Smooth muscle cell (in vitro differentiated cells): Measurements from ENCODE around the gene GATA3. TPM values are rescaled to one million over a fixed set of nuclear protein-coding genes. Genes with fewer than 3 reads are reported as not detected.

ENCODE experiments used
- DNase-seq: peaks from one replicate; lab custom pipeline; 2025; ENCODE audit not compliant: unreplicated experiment; lab: John Stamatoyannopoulos, UW
- H2AFZ ChIP-seq: fragments of 200-600 bp; sonication (generic); 2 replicates; pipeline ENCODE4 v1.6.0; 2016; ENCODE audit warnings: antibody characterized with exemption, low read depth, mild to moderate bottlenecking
- H3F3A ChIP-seq: fragments of 200-600 bp; sonication (generic); 2 replicates; pipeline ENCODE4 v1.6.0; 2017; ENCODE audit warnings: antibody characterized with exemption, low read depth
- H3K27ac ChIP-seq: fragments of 200-600 bp; sonication (generic); 2 replicates; pipeline ENCODE4 v1.5.1; 2016; ENCODE audit warnings: low read depth, mild to moderate bottlenecking
- H3K27me3 ChIP-seq: fragments of 200-600 bp; sonication (generic); 2 replicates; pipeline ENCODE4 v1.6.1; 2016; ENCODE audit warnings: low read depth, mild to moderate bottlenecking
- H3K36me3 ChIP-seq: fragments of 200-600 bp; sonication (generic); 2 replicates; pipeline ENCODE4 v1.5.1; 2016; ENCODE audit warnings: low read depth
- H3K4me1 ChIP-seq: fragments of 200-600 bp; sonication (generic); 2 replicates; pipeline ENCODE4 v1.5.1; 2016; ENCODE audit warnings: low read depth
- H3K4me2 ChIP-seq: fragments of 200-600 bp; sonication (generic); 2 replicates; pipeline ENCODE4 v1.6.0; 2016; ENCODE audit warnings: mild to moderate bottlenecking
- H3K4me3 ChIP-seq: fragments of 200-600 bp; sonication (generic); 2 replicates; pipeline ENCODE4 v1.5.1; 2016; ENCODE audit warnings: mild to moderate bottlenecking
- H3K79me2 ChIP-seq: fragments of 200-600 bp; sonication (generic); 2 replicates; pipeline ENCODE4 v1.6.0; 2016; ENCODE audit warnings: low read depth, mild to moderate bottlenecking
- H3K9ac ChIP-seq: fragments of 200-600 bp; sonication (generic); 2 replicates; pipeline ENCODE4 v1.6.0; 2016; ENCODE audit warnings: low read depth
- H3K9me3 ChIP-seq: fragments of 200-600 bp; sonication (generic); replicated peaks from 2 replicates; pipeline ENCODE4 v1.5.1; 2016; ENCODE audit warnings: low read depth
- H4K20me1 ChIP-seq: fragments of 200-600 bp; sonication (generic); 2 replicates; pipeline ENCODE4 v1.6.0; 2016; ENCODE audit warnings: low read depth
- WGBS: methylation state at CpG from one replicate; pipeline ENCODE4 v1.1.7; 2016; ENCODE audit warnings: low lambda C conversion rate; 5-methylcytosine and 5-hydroxymethylcytosine counted together
- polyA plus RNA-seq: library from polyadenylated mRNA; unstranded; fragments of >200 nt; fragmentation: Nextera tagmentation; extraction: Ambion mirVana; gene quantifications from 2 replicates; pipeline ENCODE4 v1.2.1, GENCODE V29; 2016
- total RNA-seq: library from RNA; depleted of rRNA; stranded (reverse); fragments of >200 nt; gene quantifications from 2 replicates; pipeline ENCODE4 v1.2.3, GENCODE V29; 2014
- TF ChIP-seq, protein P1 (sequence below): fragments of 200-600 bp; sonication (generic); IDR thresholded peaks from 2 replicates; pipeline ENCODE4 v1.5.1; 2017; ENCODE audit warnings: borderline replicate concordance, mild to moderate bottlenecking, antibody characterized with exemption; ENCODE audit not compliant: insufficient read depth, poor library complexity, severe bottlenecking

The GATA3 gene
- total RNA-seq (2.3 and 5.2 TPM in 2 replicates), polyA plus RNA-seq (6.9 and 22.6 TPM in 2 replicates)

DNA sequence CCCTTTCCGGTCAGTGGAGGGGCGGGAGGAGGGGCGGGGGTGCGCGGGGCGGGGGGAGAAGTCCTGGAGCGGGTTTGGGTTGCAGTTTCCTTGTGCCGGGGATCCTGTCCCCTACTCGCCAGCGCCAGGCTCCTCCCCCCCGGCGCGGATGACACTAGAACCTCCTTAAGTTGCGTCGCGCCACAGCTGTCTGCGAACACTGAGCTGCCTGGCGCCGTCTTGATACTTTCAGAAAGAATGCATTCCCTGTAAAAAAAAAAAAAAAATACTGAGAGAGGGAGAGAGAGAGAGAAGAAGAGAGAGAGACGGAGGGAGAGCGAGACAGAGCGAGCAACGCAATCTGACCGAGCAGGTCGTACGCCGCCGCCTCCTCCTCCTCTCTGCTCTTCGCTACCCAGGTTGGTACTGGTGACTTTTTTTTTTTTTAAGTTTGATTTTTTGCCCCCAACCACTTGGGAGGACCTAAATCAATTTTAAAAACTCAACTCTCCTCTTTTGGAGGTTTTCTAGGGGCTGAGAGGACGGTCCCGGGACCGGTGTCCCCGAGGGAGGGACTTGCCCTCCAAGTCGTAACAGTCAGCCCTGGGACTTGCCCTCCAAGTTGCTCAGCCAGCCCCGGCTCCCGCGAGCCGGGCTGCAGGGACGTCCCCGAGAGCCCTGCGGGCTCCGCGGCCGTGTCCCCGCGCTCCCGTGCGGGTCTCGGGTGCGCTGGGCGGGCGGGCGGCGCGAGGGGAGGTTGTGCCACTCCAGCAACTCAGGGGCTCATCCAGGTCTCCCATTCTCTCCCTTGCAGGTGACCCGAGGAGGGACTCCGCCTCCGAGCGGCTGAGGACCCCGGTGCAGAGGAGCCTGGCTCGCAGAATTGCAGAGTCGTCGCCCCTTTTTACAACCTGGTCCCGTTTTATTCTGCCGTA, at the start of gene GATA3:
GATA3 (plus strand) TSS at position 195 of the 914 bp plus-strand sequence. CDS start 968 bp downstream, outside the sequence.
- Histone ChIP-seq H3K4me1 (peaks cover 32% of the 10 kb centered on the region), H3K36me3 (no peaks in the 10 kb centered on the region), H2AFZ (peak within 1 kb of the TSS; percentile 83), H3K27me3 (peaks cover 34% of the 10 kb centered on the region), H3F3A (peaks cover 7% of the 10 kb centered on the region), H3K9me3 (no peaks in the 10 kb centered on the region), H3K4me2 (peak within 1 kb of the TSS; percentile 88), H4K20me1 (peaks cover 7% of the 10 kb centered on the region), H3K4me3 (peak within 1 kb of the TSS; percentile 64), H3K79me2 (peaks cover 26% of the 10 kb centered on the region), H3K27ac (peak within 1 kb of the TSS; percentile 53), H3K9ac (peak within 1 kb of the TSS; percentile 60)
- TF ChIP-seq, protein P1, sequence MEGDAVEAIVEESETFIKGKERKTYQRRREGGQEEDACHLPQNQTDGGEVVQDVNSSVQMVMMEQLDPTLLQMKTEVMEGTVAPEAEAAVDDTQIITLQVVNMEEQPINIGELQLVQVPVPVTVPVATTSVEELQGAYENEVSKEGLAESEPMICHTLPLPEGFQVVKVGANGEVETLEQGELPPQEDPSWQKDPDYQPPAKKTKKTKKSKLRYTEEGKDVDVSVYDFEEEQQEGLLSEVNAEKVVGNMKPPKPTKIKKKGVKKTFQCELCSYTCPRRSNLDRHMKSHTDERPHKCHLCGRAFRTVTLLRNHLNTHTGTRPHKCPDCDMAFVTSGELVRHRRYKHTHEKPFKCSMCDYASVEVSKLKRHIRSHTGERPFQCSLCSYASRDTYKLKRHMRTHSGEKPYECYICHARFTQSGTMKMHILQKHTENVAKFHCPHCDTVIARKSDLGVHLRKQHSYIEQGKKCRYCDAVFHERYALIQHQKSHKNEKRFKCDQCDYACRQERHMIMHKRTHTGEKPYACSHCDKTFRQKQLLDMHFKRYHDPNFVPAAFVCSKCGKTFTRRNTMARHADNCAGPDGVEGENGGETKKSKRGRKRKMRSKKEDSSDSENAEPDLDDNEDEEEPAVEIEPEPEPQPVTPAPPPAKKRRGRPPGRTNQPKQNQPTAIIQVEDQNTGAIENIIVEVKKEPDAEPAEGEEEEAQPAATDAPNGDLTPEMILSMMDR = no peak
- under 1% methylated on average over 55 of the region's 65 CpGs for WGBS
- peak; percentile 39 for DNase-seq

DNA sequence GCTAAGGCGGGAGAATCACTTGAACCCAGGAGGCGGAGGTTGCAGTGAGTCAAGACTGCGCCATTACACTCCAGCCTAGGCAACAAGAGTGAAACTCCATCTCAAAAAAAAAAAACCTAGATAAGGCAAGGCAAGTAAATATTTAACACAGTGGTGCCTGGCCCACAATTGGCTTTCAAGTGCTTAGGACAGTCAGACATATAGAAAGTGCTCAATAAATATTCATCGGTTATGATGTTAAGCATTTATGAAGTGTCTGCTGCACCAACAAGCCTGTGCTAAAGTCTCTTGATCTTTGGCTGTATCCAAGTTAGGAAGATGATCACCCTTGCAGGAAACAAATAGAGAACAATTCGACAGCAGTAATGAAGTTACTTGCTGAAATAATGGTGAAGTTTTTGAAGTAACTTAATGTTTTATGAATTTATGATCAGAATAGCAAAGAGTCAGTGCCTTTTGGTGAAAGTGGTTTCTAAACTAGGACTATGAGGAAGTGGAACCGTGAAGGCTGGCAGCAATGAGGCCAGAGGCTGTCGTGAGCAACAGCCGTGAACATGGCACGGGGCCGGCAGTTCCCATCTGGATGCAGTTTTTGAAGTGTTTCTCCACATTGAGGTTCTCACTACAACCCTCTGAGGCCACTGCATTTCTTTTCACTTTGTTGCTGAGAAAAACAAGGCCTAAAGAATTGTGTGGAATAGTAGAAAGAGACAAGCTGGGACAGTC, 48.1 kb upstream of the GATA3 start:
- H3K4me3 ChIP-seq = no peak overlapping the region
- H3K9ac ChIP-seq = no peak overlapping the region
- H3K36me3 ChIP-seq = peaks cover under 1% of the 10 kb centered on the region
- H3K9me3 ChIP-seq = no peaks in the 10 kb centered on the region
- H3K4me2 ChIP-seq = no peak overlapping the region
- WGBS = 89% methylated on average over 10 of the region's 10 CpGs
- H3K4me1 ChIP-seq = no peaks in the 10 kb centered on the region
- no peak overlapping the region for H3K27ac ChIP-seq
- no peaks in the 10 kb centered on the region for H3F3A ChIP-seq
- H3K27me3 ChIP-seq = no peaks in the 10 kb centered on the region
- no peaks in the 10 kb centered on the region for H3K79me2 ChIP-seq
- TF ChIP-seq, protein P1 = no peak
- H4K20me1 ChIP-seq = no peaks in the 10 kb centered on the region
- DNase-seq = no peak
- H2AFZ ChIP-seq = no peak overlapping the region

DNA sequence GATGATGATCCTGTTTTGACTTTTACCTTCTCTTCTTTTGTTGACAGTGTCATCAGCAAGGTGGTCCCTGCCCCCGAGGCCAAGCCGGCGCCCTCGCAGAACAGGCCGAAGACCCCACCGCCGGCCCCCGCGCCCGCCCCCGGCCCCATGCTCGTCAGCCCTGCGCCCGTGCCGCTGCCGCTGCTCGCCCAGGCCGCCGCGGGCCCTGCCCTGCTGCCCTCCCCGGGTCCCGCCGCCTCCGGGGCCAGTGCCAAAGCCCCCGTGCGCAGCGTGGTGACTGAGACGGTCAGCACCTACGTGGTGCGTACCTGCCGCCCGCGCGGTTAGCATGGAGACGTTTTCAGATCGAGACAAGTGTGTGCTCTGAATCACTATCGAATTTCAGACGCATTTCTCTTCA, 45.5 kb upstream of the GATA3 start:
- Histone ChIP-seq H3K9me3 (no peaks in the 10 kb centered on the region), H3F3A (no peaks in the 10 kb centered on the region), H3K27ac (no peak overlapping the region), H3K4me1 (no peaks in the 10 kb centered on the region), H3K4me2 (no peak overlapping the region), H3K79me2 (no peaks in the 10 kb centered on the region), H3K27me3 (no peaks in the 10 kb centered on the region), H4K20me1 (no peaks in the 10 kb centered on the region), H2AFZ (no peak overlapping the region), H3K9ac (no peak overlapping the region), H3K36me3 (no peaks in the 10 kb centered on the region), H3K4me3 (no peak overlapping the region)
- 95% methylated on average over 25 of the region's 38 CpGs for WGBS
- TF ChIP-seq, protein P1 = no peak
- DNase-seq = no peak
